Endothelial cell of umbilical vein (primary cell): ENCODE results near the gene FABP7. TPM values are rescaled to one million over a fixed set of nuclear protein-coding genes. Genes with fewer than 3 reads are reported as not detected.

Experiments
- BruUV-seq: library from RNA; stranded (reverse); fragments of 400-500 nt; replicated peaks from 2 replicates; lab custom pipeline; 2021; lab: Mats Ljungman, UMichigan
- CTCF ChIA-PET: fragments of 300-600, 350-600 bp; sonication (Branson Sonifier 250); formaldehyde crosslinking; loops from one replicate; lab custom pipeline; 2021; ENCODE audit warnings: antibody characterized with exemption, inconsistent platforms; lab: Charles Lee
- POLR2A ChIA-PET: fragments of 300-600, 350-600 bp; sonication (Branson Sonifier 250); formaldehyde crosslinking; loops from one replicate; lab custom pipeline; 2021; ENCODE audit warnings: antibody characterized with exemption, inconsistent platforms; lab: Charles Lee
- DNase-seq: peaks from one replicate; pipeline ENCODE4 v3.0.0-alpha.2; 2011; ENCODE audit warnings: low read depth, low spot score
- FAIRE-seq: peaks from 2 replicates; lab custom pipeline; 2011; peaks lifted over from hg19 to GRCh38; lab: Jason Lieb, UNC
- H2AFZ ChIP-seq: 2 replicates; pipeline ENCODE4 v1.6.0; 2012; ENCODE audit warnings: low read depth, low read length, control low read depth, inconsistent platforms
- H3K27ac ChIP-seq: 2 replicates; pipeline ENCODE4 v1.5.1; 2011; ENCODE audit warnings: low read depth, mild to moderate bottlenecking, control low read depth, low read length, moderate library complexity; ENCODE audit not compliant: insufficient read depth
- H3K27me3 ChIP-seq, 2 experiments: 2 replicates each; pipeline versions ENCODE4 v1.6.0 to v1.6.1; 2011; ENCODE audit warnings: low read length in 2 of 2, mixed read lengths in 1 of 2; ENCODE audit not compliant: control insufficient read depth in 2 of 2, insufficient read depth in 2 of 2
- H3K36me3 ChIP-seq, 2 experiments: 2 replicates in 1 of 2; 3 replicates in 1 of 2; pipeline ENCODE4 v1.5.1; 2011; ENCODE audit warnings: low read length in 2 of 2, mild to moderate bottlenecking in 1 of 2, moderate library complexity in 1 of 2; ENCODE audit not compliant: control insufficient read depth in 2 of 2, insufficient read depth in 2 of 2; ENCODE audit errors: extremely low read depth in 1 of 2
- H3K4me1 ChIP-seq: 3 replicates; pipeline ENCODE4 v1.5.1; 2011; ENCODE audit warnings: mild to moderate bottlenecking, low read length; ENCODE audit not compliant: control insufficient read depth, insufficient read depth; ENCODE audit errors: extremely low read depth
- H3K4me2 ChIP-seq: 2 replicates; pipeline ENCODE4 v1.6.1; 2011; ENCODE audit warnings: low read length, control low read depth, mixed read lengths; ENCODE audit not compliant: insufficient read depth
- H3K4me3 ChIP-seq, 3 experiments: fragments of 200-600 bp in 1 of 3; sonication (generic), shearing (Covaris generic) in 1 of 3; replicated peaks in 1 of 3; 2 replicates each; pipeline ENCODE4 v1.5.1; 2011 to 2016; ENCODE audit warnings: control low read depth in 3 of 3, low read length in 3 of 3, mild to moderate bottlenecking in 2 of 3, inconsistent platforms in 1 of 3, low read depth in 1 of 3, moderate library complexity in 1 of 3; ENCODE audit not compliant: insufficient read depth in 1 of 3
- H3K79me2 ChIP-seq: 2 replicates; pipeline ENCODE4 v1.6.0; 2012; ENCODE audit warnings: low read length, inconsistent platforms; ENCODE audit not compliant: control insufficient read depth, insufficient read depth
- H3K9ac ChIP-seq: replicated peaks from 2 replicates; pipeline ENCODE3; 2011; ENCODE audit warnings: low read length, control low read depth; ENCODE audit not compliant: insufficient read depth; ENCODE audit errors: extremely low read depth
- H3K9me1 ChIP-seq: replicated peaks from 3 replicates; pipeline ENCODE4 v1.6.0; 2011; ENCODE audit warnings: mild to moderate bottlenecking, low read length; ENCODE audit not compliant: control insufficient read depth, insufficient read depth; ENCODE audit errors: extremely low read depth
- H3K9me3 ChIP-seq: replicated peaks from 2 replicates; pipeline ENCODE4 v1.5.1; 2012; ENCODE audit warnings: low read length, inconsistent platforms; ENCODE audit not compliant: control insufficient read depth, insufficient read depth
- H4K20me1 ChIP-seq: replicated peaks from 2 replicates; pipeline ENCODE3; 2011; ENCODE audit warnings: mild to moderate bottlenecking, low read length; ENCODE audit not compliant: control insufficient read depth, insufficient read depth; ENCODE audit errors: extremely low read depth
- EZH2 ChIP-seq: IDR thresholded peaks from 2 replicates; pipeline ENCODE4 v1.6.1; 2012; ENCODE audit warnings: borderline replicate concordance, low read depth, mild to moderate bottlenecking, moderate library complexity, low read length, inconsistent platforms; ENCODE audit not compliant: severe bottlenecking
- FOS ChIP-seq: IDR thresholded peaks from 2 replicates; pipeline ENCODE4 v1.6.1; 2011; ENCODE audit warnings: mild to moderate bottlenecking, low read length, moderate library complexity, borderline replicate concordance; ENCODE audit not compliant: insufficient read depth
- JUN ChIP-seq: IDR thresholded peaks from 2 replicates; pipeline ENCODE4 v1.6.1; 2011; ENCODE audit warnings: borderline replicate concordance, low read depth; ENCODE audit not compliant: insufficient read length, insufficient read depth
- MYC ChIP-seq: IDR thresholded peaks from one replicate; pipeline ENCODE4 v1.6.1; 2011; ENCODE audit warnings: mild to moderate bottlenecking, low read depth, low read length
- POLR2A ChIP-seq: IDR thresholded peaks from 2 replicates; pipeline ENCODE4 v1.6.1; 2012; ENCODE audit warnings: low read depth, mild to moderate bottlenecking, control low read depth, low read length
- POLR2AphosphoS5 ChIP-seq: IDR thresholded peaks from 2 replicates; pipeline ENCODE4 v1.6.1; 2012; ENCODE audit warnings: low read depth, mild to moderate bottlenecking, control low read depth, low read length, moderate library complexity; ENCODE audit not compliant: insufficient read depth
- dilution Hi-C: fragments of 300-500 bp; cut with MboI; formaldehyde crosslinking; loops from one replicate; pipeline ENCODE4 v1.15.0; 2019; ENCODE audit warnings: low sequenced_read_pairs; ENCODE audit not compliant: extremely low pct_ligation_motif_present
- intact Hi-C: fragments of 100-400 bp; cut with micrococcal nuclease; formaldehyde crosslinking; loops from one replicate; pipeline ENCODE4 v1.10.0; 2022
- polyA plus RNA-seq, 4 experiments: library from polyadenylated mRNA; depleted of rRNA in 3 of 4; stranded (reverse) in 3 of 4; unstranded in 1 of 4; fragments of >200 nt; gene quantifications; 2 replicates each; pipeline versions ENCODE4 v1.2.1 to v1.2.3, GENCODE V29; 2011 to 2012; ENCODE audit warnings: missing spikeins in 1 of 4
- total RNA-seq: library from RNA; stranded (reverse); gene quantifications from 2 replicates; pipeline ENCODE4 v1.2.3, GENCODE V29; 2021
- TF ChIP-seq, protein P1 (sequence below): IDR thresholded peaks from 2 replicates; pipeline ENCODE4 v1.6.1; 2011; ENCODE audit not compliant: insufficient read depth, insufficient read length

FABP7 gene
- total and polyA plus RNA-seq, 2 donors (not counting 3 experiments of a cell fraction or from before 2014, with no cell fraction given) = not detected

DNA sequence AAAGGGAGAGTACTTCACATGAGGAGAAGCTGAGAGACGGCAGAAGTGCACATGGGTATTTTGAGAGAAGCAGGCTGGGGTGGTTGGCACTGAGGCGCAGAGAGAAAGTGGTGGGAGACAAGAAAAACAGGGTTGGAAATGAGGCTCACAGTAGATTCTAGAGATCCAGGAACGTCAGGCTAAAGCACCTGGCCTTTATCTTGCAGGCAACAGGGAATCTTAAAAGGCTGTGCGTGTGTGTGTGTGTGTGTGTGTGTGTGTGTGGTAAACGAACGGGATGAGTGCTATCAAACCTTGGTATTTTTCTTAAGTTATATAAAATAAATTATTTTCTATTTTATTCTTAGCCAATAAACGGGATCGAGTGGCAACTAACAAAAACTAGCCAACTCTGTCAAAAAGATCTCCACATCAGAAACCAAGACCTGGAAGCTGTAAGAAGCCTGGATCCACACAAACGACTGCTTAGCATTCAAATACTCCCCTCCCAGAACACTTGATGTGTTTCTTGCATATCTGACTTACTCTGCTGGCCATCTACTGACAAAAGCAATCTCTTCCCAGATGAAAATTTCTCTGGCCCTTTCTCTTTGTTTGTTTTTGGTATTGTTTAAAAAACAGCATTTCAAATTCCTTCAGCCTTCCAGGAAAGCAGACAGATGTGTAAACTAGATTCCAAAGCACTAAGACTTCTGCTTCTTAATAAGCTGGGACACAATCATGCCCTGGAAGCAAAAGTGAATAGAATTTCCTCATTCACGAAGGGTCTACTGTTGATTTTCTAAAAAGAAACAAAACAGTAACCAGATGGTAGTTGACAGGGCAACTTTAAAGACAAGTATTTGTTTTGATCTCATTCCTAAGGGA lies 44.8 kb upstream of the FABP7 start:
- dilution Hi-C loops = no loop called here
- BruUV-seq = no TSS peak
- CTCF ChIA-PET = interaction anchor here (9.1 kb wide), 1 partner anchor 104 kb away, joined by 274 read pairs; no protein-coding TSS in a partner anchor

DNA sequence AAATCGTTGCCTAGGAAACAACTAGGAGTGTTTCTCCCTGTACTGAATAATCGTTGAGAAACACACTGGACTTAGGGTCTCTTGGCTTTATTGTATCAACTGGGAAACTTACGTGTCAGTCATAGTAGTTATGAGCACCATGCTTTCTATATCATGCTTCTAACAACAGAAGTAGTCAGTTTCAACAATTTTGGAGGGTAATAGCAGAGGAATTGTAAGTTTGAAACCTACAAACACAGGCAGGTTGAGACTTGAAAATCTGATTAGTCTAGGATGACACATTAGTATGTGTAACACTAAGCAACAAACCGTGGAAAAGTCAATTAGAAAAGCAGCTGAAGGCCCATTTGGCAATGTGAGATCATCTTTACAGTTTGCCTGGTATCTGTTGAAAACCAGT lies 43.9 kb upstream of the FABP7 start:
- intact Hi-C loops (loop anchor here (10.0 kb wide), 1 partner anchor 639 kb away; no protein-coding TSS in a partner anchor), dilution Hi-C loops (no loop called here)
- FAIRE-seq (no peak), DNase-seq (no peak)
- H3K9me3 ChIP-seq = no peaks in the 10 kb centered on the region
- ChIA-PET POLR2A (no interaction called here), CTCF (no interaction called here)
- no peak overlapping the region for H3K9ac ChIP-seq
- no peaks in the 10 kb centered on the region for H4K20me1 ChIP-seq
- H3K36me3 ChIP-seq = no peaks in the 10 kb centered on the region
- no TSS peak for BruUV-seq
- no peaks in the 10 kb centered on the region for H3K9me1 ChIP-seq
- no peak overlapping the region for H3K4me2 ChIP-seq
- H3K27me3 ChIP-seq = peaks cover 5 to 12% of the 10 kb centered on the region in 2 experiments
- no peak overlapping the region for H2AFZ ChIP-seq
- no peak overlapping the region for H3K4me3 ChIP-seq
- no peak for TF ChIP-seq JUN
- TF ChIP-seq EZH2 = no peak
- TF ChIP-seq MYC = no peak
- no peak for TF ChIP-seq POLR2A
- TF ChIP-seq, protein P1, sequence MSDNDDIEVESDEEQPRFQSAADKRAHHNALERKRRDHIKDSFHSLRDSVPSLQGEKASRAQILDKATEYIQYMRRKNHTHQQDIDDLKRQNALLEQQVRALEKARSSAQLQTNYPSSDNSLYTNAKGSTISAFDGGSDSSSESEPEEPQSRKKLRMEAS = no peak
- H3K4me1 ChIP-seq = no peaks in the 10 kb centered on the region
- no peaks in the 10 kb centered on the region for H3K79me2 ChIP-seq
- H3K27ac ChIP-seq = no peak overlapping the region

More for the DNA sequence above, 44.8 kb upstream of the FABP7 start:
- Histone ChIP-seq H3K36me3 (no peaks in the 10 kb centered on the region), H3K79me2 (no peaks in the 10 kb centered on the region), H4K20me1 (no peaks in the 10 kb centered on the region), H3K9me1 (no peaks in the 10 kb centered on the region), H3K27ac (no peak overlapping the region), H3K4me3 (no peak overlapping the region), H3K4me2 (no peak overlapping the region), H3K9ac (no peak overlapping the region), H2AFZ (no peak overlapping the region), H3K27me3 (peaks cover 5 to 12% of the 10 kb centered on the region in 2 experiments), H3K9me3 (no peaks in the 10 kb centered on the region), H3K4me1 (no peaks in the 10 kb centered on the region)
- TF ChIP-seq POLR2AphosphoS5 = no peak
- TF ChIP-seq FOS = no peak
- no peak for TF ChIP-seq MYC
- no peak for TF ChIP-seq JUN
- TF ChIP-seq POLR2A = no peak
- no peak for TF ChIP-seq EZH2
- DNase-seq (no peak), FAIRE-seq (no peak)
- POLR2A ChIA-PET = no interaction called here
- intact Hi-C loops = loop anchor here (10.0 kb wide), 1 partner anchor 640 kb away; no protein-coding TSS in a partner anchor
